ENCODE results near the gene GZF1.

Gene GZF1

GRCh38 chr20:23365390-23366165, 3.6 kb downstream of the GZF1 start:
- no peak for ATAC-seq
- no peak for TF ChIP-seq ZFP3 (CRISPR knock-in tag; IDR thresholded peaks at IDR 0.05)
- TF ChIP-seq TOX (CRISPR knock-in tag; IDR thresholded peaks at IDR 0.05; ENCODE audit: borderline replicate concordance) = no peak

- ATAC-seq = no peak
- TF ChIP-seq ZC3H10 (CRISPR knock-in tag; IDR thresholded peaks at IDR 0.05) (no peak), ZNF565 (CRISPR knock-in tag; conservative IDR thresholded peaks at IDR 0.05; ENCODE audit: low read depth) (no peak), ARNTL (CRISPR knock-in tag; IDR thresholded peaks at IDR 0.05; ENCODE audit: borderline replicate concordance, low read depth) (no peak), TCF4 (CRISPR knock-in tag; IDR thresholded peaks at IDR 0.05; ENCODE audit: borderline replicate concordance) (no peak), ZFP3 (CRISPR knock-in tag; IDR thresholded peaks at IDR 0.05) (no peak), OSR1 (CRISPR knock-in tag; IDR thresholded peaks at IDR 0.05) (no peak), SNAI2 (CRISPR knock-in tag; IDR thresholded peaks at IDR 0.05) (no peak), PATZ1 (CRISPR knock-in tag; IDR thresholded peaks at IDR 0.05; ENCODE audit: borderline replicate concordance) (no peak), TSHZ2 (CRISPR knock-in tag; IDR thresholded peaks at IDR 0.05) (no peak), GLIS3 (CRISPR knock-in tag; IDR thresholded peaks at IDR 0.05) (no peak), TOX (CRISPR knock-in tag; IDR thresholded peaks at IDR 0.05; ENCODE audit: borderline replicate concordance) (no peak), ISL1 (CRISPR knock-in tag; IDR thresholded peaks at IDR 0.05) (no peak), BACH2 (CRISPR knock-in tag; IDR thresholded peaks at IDR 0.05; ENCODE audit: borderline replicate concordance) (no peak), PPARA (CRISPR knock-in tag; IDR thresholded peaks at IDR 0.05; ENCODE audit: borderline replicate concordance) (no peak), ESRRG (CRISPR knock-in tag; IDR thresholded peaks at IDR 0.05) (no peak), CSDC2 (CRISPR knock-in tag; IDR thresholded peaks at IDR 0.05) (no peak)
These were observed 4.4 kb downstream of the GZF1 start for GRCh38 chr20:23366384-23366783.

- TF ChIP-seq TCF4 (CRISPR knock-in tag; IDR thresholded peaks at IDR 0.05; ENCODE audit: borderline replicate concordance) = no peak
- no peak for TF ChIP-seq RARB (CRISPR knock-in tag; IDR thresholded peaks at IDR 0.05)
- TF ChIP-seq ZNF8 (CRISPR knock-in tag; IDR thresholded peaks at IDR 0.05) = no peak
These were observed 5.8 kb downstream of the GZF1 start for GRCh38 chr20:23367770-23368169.

GRCh38 chr20:23368316-23369071, 6.5 kb downstream of the GZF1 start:
- no peak for ATAC-seq
- no peak for TF ChIP-seq ZNF70 (CRISPR knock-in tag; IDR thresholded peaks at IDR 0.05)
- no peak for TF ChIP-seq CSDC2 (CRISPR knock-in tag; IDR thresholded peaks at IDR 0.05)
- TF ChIP-seq ZFP30 (CRISPR knock-in tag; IDR thresholded peaks at IDR 0.05) = no peak
- no peak for TF ChIP-seq PATZ1 (CRISPR knock-in tag; IDR thresholded peaks at IDR 0.05; ENCODE audit: borderline replicate concordance)
- TF ChIP-seq ARNTL (CRISPR knock-in tag; IDR thresholded peaks at IDR 0.05; ENCODE audit: borderline replicate concordance, low read depth) = no peak
- TF ChIP-seq CSRNP3 (CRISPR knock-in tag; IDR thresholded peaks at IDR 0.05) = no peak
- no peak for TF ChIP-seq ISL1 (CRISPR knock-in tag; IDR thresholded peaks at IDR 0.05)

More at GRCh38 chr20:23367770-23368169, 5.8 kb downstream of the GZF1 start:
- no peak for ATAC-seq
